ENCODE data around the gene FRMD6. TPM values are rescaled to one million over a fixed set of nuclear protein-coding genes. Genes with fewer than 3 reads are reported as not detected.

Gene FRMD6
- total and polyA plus RNA-seq, 10 of the 15 experiments (the other 5 are each of a cell fraction or from before 2014, with no cell fraction given): 0.86 to 7.8 (median 3.3) TPM

- no peak for TF ChIP-seq STAT3 (IDR thresholded peaks at IDR 0.05; ENCODE audit: low read depth, low read length)
Measured at GRCh38 chr14:51715742-51716141, 64.0 kb downstream of the FRMD6 start (continued).

- ATAC-seq (no peak; the same call in 2 of the 3 replicates), FAIRE-seq (no peak), DNase-seq (ENCODE audit: low read depth, low spot score) (no peak)
- no peaks in the 10 kb centered on the region for H3K79me2 ChIP-seq (ENCODE audit: control insufficient read depth, insufficient read depth, low read length)
- H4K20me1 ChIP-seq (ENCODE audit: control insufficient read depth, insufficient read depth): no peaks in the 10 kb centered on the region
- 19% methylated on average over 6 of the region's 6 CpGs for whole genome bisulfite sequencing (ENCODE audit: insufficient coverage, insufficient replicate concordance, low lambda C conversion rate, missing lambda C conversion rate)
- TF ChIP-seq RELB (IDR thresholded peaks at IDR 0.05; ENCODE audit: low read depth) (no peak), SPI1 (IDR thresholded peaks at IDR 0.05; ENCODE audit: borderline replicate concordance, insufficient read depth, low read depth, low read length) (no peak), GABPA (IDR thresholded peaks at IDR 0.05; ENCODE audit: low read depth) (no peak), SRF (IDR thresholded peaks at IDR 0.05; ENCODE audit: low read depth in 2 of 2, low read length in 2 of 2) (no peak), ZNF592 (IDR thresholded peaks at IDR 0.05) (no peak), MEF2B (IDR thresholded peaks at IDR 0.05; ENCODE audit: partially characterized antibody, poor library complexity, severe bottlenecking) (no peak), EZH2 (IDR thresholded peaks at IDR 0.05; ENCODE audit: borderline replicate concordance, control insufficient read depth, low read depth, low read length) (no peak), ZNF217 (IDR thresholded peaks at IDR 0.05) (no peak), IRF5 (IDR thresholded peaks at IDR 0.05; ENCODE audit: borderline replicate concordance) (no peak), KLF5 (IDR thresholded peaks at IDR 0.05; ENCODE audit: partially characterized antibody) (no peak)
- no peaks in the 10 kb centered on the region for H3K27me3 ChIP-seq (replicated peaks in 1 of 2; ENCODE audit: control insufficient read depth in 2 of 2, insufficient read depth in 2 of 2, low read length in 1 of 2)
- no peaks in the 10 kb centered on the region for H3K36me3 ChIP-seq (ENCODE audit: control insufficient read depth in 2 of 2, insufficient read depth in 2 of 2, low read length in 1 of 2)
- H2AFZ ChIP-seq (ENCODE audit: control insufficient read depth, low read depth, low read length): no peak overlapping the region
- no peak overlapping the region for H3K4me2 ChIP-seq (ENCODE audit: control insufficient read depth, insufficient read depth)
- no peak overlapping the region for H3K4me3 ChIP-seq
- H3K9me3 ChIP-seq (replicated peaks; ENCODE audit: control insufficient read depth, insufficient read depth, low read length): no peaks in the 10 kb centered on the region
- no TSS peak for BruUV-seq (replicated peaks)
- in situ Hi-C loops (cut with MboI): no loop called here
- ChIA-PET POLR2A (no interaction called here), SMC1A (ENCODE audit: uncharacterized antibody, unreplicated experiment) (no interaction called here), RAD21 (ENCODE audit: unreplicated experiment) (no interaction called here), CTCF (interaction anchor here (1.0 kb wide), 1 partner anchor 21 kb away, joined by 3 read pairs; no protein-coding TSS in a partner anchor)
- H3K27ac ChIP-seq (ENCODE audit: control insufficient read depth, insufficient read depth): no peak overlapping the region
- H3K4me1 ChIP-seq (ENCODE audit: control insufficient read depth, insufficient read depth, low read length): no peaks in the 10 kb centered on the region
- no peak overlapping the region for H3K9ac ChIP-seq (ENCODE audit: control insufficient read depth, insufficient read depth, low read length)
- intact Hi-C loops (cut with micrococcal nuclease; ENCODE audit: unreplicated experiment): no loop called here
Measured at GRCh38 chr14:51716610-51717009, 64.9 kb downstream of the FRMD6 start.
